ENCODE measurements around the gene CPXM2.

DNA sequence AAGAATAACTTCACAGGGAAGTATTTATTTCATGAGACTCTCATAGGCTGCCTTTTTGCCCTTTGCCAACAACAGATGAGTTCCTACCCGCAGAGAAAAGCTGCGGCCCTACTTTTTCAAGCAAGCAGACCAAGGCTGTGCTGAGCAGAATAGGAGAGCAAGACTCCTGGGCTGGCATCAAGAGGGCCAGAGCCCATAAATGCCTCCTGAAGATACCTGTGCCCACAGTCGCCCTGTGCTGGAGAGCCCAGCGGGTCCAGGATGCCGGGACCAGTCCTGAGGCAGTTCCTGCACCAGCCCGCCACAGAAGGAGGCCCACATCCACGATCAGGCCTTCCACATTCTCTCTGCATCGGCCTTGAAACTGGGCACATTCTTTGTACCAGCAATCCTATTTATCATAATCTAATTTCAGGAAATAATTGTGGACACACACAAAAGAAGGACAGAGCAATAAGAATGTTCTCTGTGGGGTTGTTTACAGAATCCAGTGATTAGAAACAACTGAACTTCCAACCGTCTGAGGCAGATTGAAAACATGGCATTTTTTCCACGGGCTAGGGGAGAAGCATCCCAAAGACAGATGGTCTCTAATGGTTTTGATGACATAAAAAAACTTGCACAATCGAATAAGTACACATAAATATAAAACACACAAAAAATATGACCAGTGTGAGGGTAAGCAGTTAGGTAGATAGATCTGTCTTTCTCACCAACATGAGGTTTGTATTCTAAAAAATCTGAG, 95.6 kb downstream of the CPXM2 start:
- TF ChIP-seq, protein P1, sequence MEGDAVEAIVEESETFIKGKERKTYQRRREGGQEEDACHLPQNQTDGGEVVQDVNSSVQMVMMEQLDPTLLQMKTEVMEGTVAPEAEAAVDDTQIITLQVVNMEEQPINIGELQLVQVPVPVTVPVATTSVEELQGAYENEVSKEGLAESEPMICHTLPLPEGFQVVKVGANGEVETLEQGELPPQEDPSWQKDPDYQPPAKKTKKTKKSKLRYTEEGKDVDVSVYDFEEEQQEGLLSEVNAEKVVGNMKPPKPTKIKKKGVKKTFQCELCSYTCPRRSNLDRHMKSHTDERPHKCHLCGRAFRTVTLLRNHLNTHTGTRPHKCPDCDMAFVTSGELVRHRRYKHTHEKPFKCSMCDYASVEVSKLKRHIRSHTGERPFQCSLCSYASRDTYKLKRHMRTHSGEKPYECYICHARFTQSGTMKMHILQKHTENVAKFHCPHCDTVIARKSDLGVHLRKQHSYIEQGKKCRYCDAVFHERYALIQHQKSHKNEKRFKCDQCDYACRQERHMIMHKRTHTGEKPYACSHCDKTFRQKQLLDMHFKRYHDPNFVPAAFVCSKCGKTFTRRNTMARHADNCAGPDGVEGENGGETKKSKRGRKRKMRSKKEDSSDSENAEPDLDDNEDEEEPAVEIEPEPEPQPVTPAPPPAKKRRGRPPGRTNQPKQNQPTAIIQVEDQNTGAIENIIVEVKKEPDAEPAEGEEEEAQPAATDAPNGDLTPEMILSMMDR (IDR thresholded peaks at IDR 0.05; ENCODE audit: low read depth, low read length, missing input control): no peak
- TF ChIP-seq, protein P2, sequence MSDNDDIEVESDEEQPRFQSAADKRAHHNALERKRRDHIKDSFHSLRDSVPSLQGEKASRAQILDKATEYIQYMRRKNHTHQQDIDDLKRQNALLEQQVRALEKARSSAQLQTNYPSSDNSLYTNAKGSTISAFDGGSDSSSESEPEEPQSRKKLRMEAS (IDR thresholded peaks at IDR 0.05): no peak
- TF ChIP-seq REST (IDR thresholded peaks at IDR 0.05) (no peak), GABPA (IDR thresholded peaks at IDR 0.05 in 1 of 2, conservative IDR thresholded peaks at IDR 0.05 in 1 of 2) (no peak)
